GM18520 (cell line): ENCODE data around the gene NHLH1.

Experiments
- ATAC-seq: cut with Tn5 transposase; IDR thresholded peaks from one replicate; pipeline ENCODE4 v1.9.1; 2021; ENCODE audit not compliant: unreplicated experiment

The NHLH1 gene

DNA sequence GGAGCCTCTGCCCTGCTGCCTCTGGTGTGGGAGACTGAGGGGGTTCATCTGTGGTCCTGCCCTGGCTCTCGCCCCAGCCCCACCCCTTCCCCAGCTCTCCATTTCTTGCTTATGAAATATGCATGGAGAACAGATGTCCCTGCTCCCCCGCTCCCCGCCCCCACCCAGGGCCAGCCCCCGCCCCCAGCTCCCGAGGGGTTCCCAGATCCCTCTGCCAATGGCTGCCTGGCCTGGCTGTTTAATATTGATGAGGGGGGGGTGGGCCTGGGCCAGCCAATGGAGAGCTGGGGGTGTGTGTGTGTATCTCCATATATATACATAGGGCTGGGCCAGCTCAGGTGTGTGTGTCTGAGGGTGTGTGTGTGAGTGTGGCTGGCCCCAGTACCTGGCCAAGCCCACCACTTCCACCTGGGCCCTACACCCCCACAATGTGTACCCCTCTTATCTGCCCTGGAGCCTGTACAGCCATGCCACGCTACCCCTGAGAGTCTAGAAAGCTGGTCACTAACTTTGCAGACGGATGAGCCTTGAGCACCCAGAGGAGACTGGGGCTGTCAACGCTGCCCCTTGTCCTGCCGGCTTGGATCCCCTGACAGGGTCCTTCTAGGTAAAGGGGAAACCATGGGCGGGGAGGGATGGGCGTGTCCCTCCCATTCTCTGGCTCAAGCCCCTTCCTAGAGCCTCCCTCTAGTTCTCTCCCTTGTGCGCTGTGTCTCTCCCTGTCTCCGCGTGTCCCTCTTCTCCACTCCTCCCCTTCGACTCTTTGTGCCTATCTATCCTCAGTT, at the start of gene NHLH1:
Gene NHLH1, plus strand, starts transcription at position 341 of the 785 bp plus-strand sequence. CDS start 3,661 bp downstream, outside the sequence.
- ATAC-seq, result no peak

GRCh38 chr1:160322831-160323230, 44.0 kb upstream of the NHLH1 start:
- ATAC-seq, result no peak

DNA sequence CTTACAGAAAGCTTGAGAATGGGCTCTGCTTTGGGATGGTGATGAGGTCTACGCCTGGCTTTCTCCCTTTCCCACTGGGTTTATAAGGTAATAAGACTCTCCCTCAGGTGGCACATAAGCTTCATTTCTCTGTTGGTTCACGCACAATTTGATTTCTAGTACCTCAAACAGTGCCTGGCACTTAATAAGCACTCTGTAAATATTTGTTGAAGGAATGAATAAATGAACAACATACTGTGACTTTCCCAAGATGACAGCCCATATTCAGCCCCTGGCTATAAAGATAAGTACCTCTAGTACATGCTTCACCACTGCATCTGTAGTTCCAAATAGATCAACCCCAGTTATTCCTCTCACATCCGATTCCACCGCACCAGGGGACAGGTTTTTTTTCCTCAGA, 41.6 kb upstream of the NHLH1 start:
- ATAC-seq, result no peak

- ATAC-seq, result no peak
Measured at GRCh38 chr1:160326418-160326817, 40.5 kb upstream of the NHLH1 start.

GRCh38 chr1:160328184-160328583, 38.7 kb upstream of the NHLH1 start:
- no peak for ATAC-seq

GRCh38 chr1:160330119-160330518, 36.8 kb upstream of the NHLH1 start:
- ATAC-seq, result no peak

DNA sequence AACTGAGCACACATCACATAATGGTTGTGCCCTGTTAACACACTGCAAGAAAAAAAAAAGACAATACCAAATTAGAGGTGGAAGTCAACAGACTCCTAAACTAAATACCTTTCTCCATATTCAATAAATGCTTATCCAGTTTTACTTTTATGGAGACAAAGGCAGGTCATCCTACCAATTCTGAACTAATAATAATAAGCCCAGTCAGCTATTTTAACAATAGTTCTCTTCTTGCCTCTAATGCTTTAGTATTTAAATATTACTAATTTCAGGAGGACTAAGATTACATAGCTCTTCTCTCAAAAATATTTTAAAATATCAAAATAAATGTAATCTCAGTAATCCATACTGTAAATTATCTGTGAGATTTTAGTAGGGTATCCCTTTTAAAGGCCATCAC, 34.4 kb upstream of the NHLH1 start:
- no peak for ATAC-seq

- ATAC-seq, result no peak
Measured at GRCh38 chr1:160338580-160338979, 28.3 kb upstream of the NHLH1 start.

- no peak for ATAC-seq
Measured at GRCh38 chr1:160340146-160340545, 26.7 kb upstream of the NHLH1 start.

DNA sequence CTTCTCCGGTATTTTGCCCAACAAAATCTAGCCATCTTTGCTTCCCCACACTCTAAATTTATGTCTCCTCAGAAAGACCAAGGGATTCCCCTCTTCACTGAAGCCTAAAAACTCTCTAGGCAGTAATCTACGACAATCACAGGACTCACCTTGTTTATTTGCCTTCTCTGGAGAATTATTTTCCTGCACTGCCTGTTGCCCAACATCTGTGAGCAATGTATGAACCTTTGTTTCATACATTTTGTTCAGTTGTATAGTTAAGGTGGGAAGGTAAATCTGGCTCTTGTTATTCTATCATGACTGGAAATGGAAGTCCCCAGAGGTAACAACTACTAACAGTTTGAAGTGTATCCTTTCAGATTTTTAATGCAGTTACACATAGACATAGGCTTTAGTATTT, 26.0 kb upstream of the NHLH1 start:
- ATAC-seq, result no peak

DNA sequence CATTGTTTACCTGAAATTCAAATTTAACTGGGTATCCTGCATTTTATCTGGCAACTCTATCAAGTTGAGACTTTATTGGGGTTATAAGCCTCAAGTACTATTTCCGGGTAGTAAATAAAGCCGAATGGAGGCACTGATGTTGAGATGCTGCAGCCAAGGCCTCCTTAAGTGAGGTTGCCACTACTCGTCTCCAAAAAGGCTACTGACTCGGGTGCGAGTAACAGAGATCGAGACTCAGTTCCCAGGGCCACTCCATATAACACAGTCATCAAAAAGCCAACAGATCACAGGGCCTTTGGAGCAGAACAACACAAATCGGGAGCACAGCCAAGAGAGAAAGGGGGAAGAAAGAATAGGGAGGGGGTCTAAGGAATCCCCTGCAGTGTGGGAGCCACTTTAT, 24.3 kb upstream of the NHLH1 start:
- ATAC-seq, result no peak

DNA sequence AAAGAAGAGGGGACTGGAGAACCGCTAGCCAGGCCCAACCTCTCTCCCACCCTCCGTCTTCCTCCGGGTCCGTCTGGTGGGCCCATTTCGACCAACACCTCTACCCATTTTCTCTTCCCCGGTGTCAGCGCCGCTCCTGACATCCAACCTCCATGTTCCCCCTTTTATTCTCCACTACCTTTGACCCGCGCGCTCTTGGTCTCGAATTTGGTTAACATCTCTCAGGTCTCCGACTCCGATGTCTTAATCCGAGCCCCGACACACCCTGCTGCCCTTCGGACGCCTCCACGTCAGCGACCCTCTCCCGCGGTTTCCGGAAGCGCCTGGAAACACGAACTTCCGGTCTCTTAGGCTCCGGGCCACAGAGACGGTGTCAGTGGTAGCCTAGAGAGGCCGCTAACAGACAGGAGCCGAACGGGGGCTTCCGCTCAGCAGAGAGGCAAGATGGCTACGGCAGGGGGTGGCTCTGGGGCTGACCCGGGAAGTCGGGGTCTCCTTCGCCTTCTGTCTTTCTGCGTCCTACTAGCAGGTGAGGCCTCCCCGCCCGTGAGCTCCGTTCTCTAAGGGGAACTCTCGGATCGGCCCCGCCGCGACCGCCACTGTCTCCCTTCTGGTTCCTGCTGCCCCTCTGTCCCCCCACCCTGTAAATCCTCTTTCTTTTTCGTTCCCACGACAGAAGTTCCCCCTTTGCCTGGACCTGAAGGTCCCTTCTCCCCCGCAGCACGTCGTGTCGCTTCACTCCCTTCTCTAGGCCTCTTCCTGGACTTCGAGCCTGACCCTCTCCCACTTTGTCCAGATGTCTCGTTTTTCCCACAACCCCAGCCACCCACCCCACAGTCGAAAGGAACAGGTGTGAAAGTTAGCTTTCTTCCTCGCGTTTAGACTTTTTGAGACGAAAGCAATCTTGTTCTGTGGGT, 23.7 kb upstream of the NHLH1 start, which contains the start of the genes COPA and NCSTN:
Gene COPA, minus strand, starts transcription at position 298 of the 917 bp plus-strand sequence. Its CDS starts 80 bp downstream, at position 218.
Gene NCSTN, plus strand, starts transcription at position 431 of the 917 bp plus-strand sequence. Its CDS starts 14 bp downstream, at position 445.
- ATAC-seq, result peak; percentile 83

DNA sequence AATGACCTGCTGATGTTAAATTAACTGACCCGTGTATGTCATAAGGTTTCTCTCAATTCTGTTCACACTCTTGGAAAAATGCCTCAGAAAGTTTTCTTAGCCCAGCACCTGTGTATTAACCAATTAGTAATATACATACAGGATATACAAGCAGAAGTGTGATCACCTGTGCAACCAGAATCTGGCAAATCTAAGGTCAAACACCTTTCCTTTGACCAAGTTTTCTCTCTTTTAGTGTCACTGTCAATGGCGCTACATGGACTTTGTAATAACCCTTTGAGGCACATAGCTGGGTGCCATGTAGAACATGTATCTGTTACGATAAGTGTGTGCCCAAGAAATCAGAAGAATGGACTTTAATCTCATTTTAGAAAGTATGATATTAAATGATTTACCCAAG, 22.6 kb upstream of the NHLH1 start:
- ATAC-seq, result no peak

DNA sequence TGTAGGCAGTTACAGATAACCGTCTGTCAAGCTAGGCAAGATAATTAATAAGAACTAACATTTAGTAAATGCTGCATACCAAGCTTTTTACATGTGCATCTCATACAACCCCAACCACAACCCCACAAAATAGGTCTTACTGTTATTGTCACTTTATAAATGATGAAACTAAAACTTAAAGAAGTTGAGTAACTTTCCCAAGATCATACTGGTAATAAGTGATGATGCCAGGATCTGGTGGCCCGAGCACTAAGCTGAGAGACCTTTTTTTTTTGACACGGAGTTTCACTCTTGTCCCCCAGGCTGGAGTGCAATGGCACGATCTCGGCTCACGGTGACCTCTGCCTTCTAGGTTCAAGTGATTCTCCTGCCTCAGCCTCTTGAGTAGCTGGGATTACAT, 21.9 kb upstream of the NHLH1 start:
- ATAC-seq, result no peak

GRCh38 chr1:160346463-160346862, 20.4 kb upstream of the NHLH1 start:
- no peak for ATAC-seq

DNA sequence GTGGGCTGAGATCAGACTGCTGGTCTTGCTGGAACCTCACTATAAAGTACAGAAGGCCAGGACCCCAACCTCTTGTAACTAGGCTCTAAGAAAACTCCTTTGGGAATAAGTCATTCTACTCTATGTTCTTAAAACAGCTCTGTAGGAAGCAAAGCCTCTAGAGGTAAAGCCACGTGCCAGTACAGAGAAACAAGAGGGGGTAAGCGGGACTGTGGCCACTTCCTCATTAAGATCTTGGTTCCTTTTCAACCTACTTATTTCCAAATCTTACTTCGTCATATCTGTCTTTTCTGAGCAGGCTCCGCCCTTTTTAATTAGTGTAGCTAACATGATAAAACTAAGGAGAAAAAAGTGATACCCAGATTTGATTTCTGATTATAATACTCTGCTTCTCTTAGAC, 19.9 kb upstream of the NHLH1 start:
- no peak for ATAC-seq

DNA sequence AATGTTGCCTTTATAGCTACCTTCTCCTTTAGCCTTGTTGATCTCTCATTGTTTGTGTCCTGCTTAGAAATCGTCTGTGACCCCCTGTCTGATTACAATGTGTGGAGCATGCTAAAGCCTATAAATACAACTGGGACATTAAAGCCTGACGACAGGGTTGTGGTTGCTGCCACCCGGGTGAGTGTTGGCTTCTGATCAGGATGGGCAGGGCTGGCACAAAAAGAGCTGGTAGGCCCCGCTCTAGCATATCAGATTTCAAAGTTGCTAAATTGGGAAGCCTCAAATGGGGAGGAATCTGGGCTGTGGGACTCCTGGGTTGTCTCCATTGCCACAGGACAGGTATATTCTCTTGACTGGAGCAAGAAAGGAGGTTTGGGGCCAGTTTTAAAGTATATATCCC, 15.2 kb upstream of the NHLH1 start:
- no peak for ATAC-seq

GRCh38 chr1:160352555-160352954, 14.3 kb upstream of the NHLH1 start:
- no peak for ATAC-seq

DNA sequence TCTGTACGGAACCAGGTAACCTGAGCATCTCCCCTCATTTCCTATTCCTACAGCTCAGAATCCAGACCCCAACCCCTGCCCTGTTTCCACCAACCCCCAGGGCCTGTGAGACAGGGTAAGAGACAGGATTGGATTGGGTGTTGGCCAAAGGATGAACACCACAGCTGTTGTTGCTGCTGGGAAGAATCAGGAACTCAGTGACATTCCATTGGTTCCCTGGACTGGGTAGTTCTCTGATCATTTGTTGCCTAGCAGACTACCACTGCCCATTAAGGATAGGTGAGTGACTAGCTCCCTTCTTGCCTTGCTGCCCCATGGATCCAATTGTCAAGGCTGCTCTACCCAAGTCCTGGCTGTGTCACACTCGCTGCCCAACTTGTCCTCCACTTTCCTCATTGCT, 13.6 kb upstream of the NHLH1 start:
- no peak for ATAC-seq

DNA sequence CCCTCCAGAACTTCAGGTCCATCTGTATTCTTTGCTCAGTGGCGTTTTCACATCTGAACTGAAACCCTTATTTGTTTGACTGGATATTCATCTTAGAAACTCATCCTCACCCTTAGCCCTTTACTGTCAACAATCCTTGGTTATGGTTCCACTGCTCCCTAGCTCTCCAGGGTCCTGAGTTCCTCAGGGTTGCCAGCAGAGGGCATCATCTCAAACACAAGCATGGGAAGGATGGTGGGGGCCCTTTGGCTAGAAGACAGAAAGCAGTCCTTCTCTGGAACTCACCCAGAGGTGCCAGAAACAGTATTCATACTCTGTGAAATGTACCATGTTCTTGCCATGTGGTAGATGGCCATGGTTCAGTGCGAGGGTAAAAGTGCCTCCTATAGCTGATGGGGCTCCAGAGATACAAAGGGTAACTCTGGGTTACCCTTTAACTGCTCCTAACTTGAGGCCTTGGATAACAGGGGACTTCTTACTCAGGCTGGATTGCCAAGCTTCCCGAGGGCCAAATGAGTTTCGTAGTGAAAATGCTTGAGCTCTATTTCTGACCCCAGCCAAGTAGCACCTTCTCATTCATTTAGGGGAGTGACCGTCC, 12.4 kb upstream of the NHLH1 start:
- ATAC-seq, result no peak

DNA sequence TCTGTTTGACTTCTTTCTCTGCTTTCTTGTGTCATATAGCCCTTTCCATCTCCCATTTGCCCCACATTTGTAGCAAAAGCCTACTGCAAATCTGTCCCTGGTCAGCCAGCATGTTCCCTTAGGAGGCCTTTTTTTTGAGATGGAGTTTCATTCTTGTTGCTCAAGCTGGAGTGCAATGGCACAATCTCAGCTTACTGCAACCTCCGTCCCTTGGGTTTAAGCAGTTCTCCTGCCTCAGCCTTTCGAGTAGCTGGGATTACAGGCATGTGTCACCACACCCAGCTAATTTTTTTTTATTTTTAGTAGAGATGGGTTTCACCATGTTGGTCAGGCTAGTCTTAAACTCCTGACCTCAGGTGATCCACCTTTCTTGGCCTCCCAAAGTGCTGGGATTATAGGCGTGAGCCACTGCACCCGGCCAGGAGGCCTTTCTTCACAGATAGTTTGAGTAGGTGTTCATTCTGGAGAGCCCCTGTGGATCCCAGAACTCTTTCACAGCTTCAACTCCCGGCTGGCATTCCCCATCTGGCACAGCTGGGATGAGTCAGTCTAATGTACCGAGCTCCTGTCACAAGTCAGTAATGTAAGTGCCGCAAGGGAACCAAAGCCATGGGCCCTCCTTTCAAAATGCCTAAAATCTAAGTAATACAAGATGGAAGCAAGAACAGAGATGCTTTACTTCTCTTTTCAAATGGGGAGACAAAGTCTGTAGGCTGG, 9.4 kb upstream of the NHLH1 start:
- no peak for ATAC-seq
